ENCODE measurements around the gene ATP5ME. TPM values are rescaled to one million over a fixed set of nuclear protein-coding genes. Genes with fewer than 3 reads are reported as not detected.
"Not testable (repeated sequence)": the region's sequence is repeated elsewhere in the genome, so short reads cannot be mapped to it uniquely, and the experiment has no call there.

Gene ATP5ME
- total RNA-seq, 3 donors from 2014 or later = 227 to 249 (median 244) TPM

DNA sequence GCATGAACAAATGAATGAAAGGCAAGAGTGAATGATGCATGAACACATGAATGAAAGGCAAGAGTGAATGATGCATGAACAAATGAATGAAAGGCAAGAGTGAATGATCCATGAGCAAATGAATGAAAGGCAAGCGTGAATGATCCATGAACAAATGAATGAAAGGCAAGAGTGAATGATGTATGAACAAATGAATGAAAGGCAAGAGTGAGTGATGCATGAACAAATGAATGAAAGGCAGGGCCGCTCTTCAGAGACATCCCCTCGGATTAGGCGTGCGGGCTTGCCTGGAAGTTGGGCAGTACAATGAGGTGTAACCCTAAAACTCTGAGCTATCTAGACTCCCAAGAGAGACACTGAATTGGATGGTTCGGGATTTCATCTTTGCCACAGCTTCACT, 35.3 kb upstream of the ATP5ME start:
- H3K4me3 Mint-ChIP-seq = peak overlapping the region; percentile 21
- H3K4me1 Mint-ChIP-seq (ENCODE audit: low read depth) = peaks cover 22% of the 10 kb centered on the region
- no peaks in the 10 kb centered on the region for H3K27me3 Mint-ChIP-seq (ENCODE audit: low read depth)
- no peak for ATAC-seq
- peaks cover 2% of the 10 kb centered on the region for H3K36me3 Mint-ChIP-seq (ENCODE audit: insufficient read depth)
- H3K9me3 Mint-ChIP-seq = no peaks in the 10 kb centered on the region
- DNase-seq = no peak

DNA sequence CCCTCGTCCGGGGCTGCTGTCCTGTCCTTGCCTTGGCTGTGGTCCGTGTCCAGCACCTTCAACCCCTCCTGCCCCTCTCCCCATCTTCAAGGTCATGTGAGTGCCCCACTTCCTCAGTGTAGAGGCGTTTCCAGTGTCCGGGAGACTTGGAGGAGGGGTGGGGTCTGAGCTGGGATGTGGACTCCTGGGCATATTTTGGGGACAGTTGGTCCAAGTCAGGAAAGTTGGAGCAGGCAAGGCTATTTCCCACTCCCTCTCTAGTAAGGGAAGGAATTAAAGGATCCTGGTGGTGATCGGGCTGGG, 34.5 kb upstream of the ATP5ME start:
- ATAC-seq = no peak
- peak overlapping the region; percentile 20 for H3K4me3 Mint-ChIP-seq
- no peak for DNase-seq
- peaks cover 2% of the 10 kb centered on the region for H3K36me3 Mint-ChIP-seq (ENCODE audit: insufficient read depth)
- H3K4me1 Mint-ChIP-seq (ENCODE audit: low read depth) = peaks cover 22% of the 10 kb centered on the region
- no peaks in the 10 kb centered on the region for H3K27me3 Mint-ChIP-seq (ENCODE audit: low read depth)
- H3K9me3 Mint-ChIP-seq = no peaks in the 10 kb centered on the region

GRCh38 chr4:707929-708630, 34.0 kb upstream of the ATP5ME start:
- H3K36me3 Mint-ChIP-seq (ENCODE audit: insufficient read depth) = peaks cover 2% of the 10 kb centered on the region
- H3K27me3 Mint-ChIP-seq (ENCODE audit: low read depth) = no peaks in the 10 kb centered on the region
- no peak overlapping the region for H3K4me3 Mint-ChIP-seq

GRCh38 chr4:706834-707598, 32.9 kb upstream of the ATP5ME start:
- Mint-ChIP-seq H3K27me3 (ENCODE audit: low read depth) (no peaks in the 10 kb centered on the region), H3K4me1 (ENCODE audit: low read depth) (peaks cover 22% of the 10 kb centered on the region), H3K9me3 (no peaks in the 10 kb centered on the region), H3K36me3 (ENCODE audit: insufficient read depth) (peaks cover 2% of the 10 kb centered on the region), H3K4me3 (no peak overlapping the region)
- ATAC-seq (no peak), DNase-seq (no peak)

More at GRCh38 chr4:707929-708630, 34.0 kb upstream of the ATP5ME start:
- H3K9me3 Mint-ChIP-seq = no peaks in the 10 kb centered on the region
- peaks cover 22% of the 10 kb centered on the region for H3K4me1 Mint-ChIP-seq (ENCODE audit: low read depth)
- DNase-seq (no peak), ATAC-seq (no peak)

DNA sequence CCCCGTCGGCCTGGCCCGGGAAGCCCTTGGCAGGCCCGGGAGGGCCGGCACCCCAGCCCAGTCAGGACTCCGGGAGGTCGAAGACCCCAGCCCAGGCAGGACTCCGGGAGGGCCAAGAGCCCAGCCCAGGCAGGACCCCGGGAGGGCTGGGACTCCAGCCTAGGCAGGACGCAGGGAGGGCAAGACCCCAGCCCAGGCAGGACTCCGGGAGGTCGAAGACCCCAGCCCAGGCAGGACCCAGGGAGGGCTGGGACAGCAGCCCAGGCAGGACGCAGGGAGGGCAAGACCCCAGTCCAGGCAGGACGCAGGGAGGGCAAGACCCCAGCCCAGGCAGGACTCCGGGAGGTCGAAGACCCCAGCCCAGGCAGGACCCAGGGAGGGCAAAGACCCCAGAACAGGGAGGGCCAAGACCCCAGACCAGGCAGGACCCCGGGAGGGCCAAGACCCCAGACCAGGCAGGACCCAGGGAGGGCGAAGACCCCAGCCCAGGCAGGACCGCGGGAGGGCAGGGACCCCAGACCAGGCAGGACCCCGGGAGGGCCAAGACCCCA, 32.1 kb upstream of the ATP5ME start:
- H3K27me3 Mint-ChIP-seq (ENCODE audit: low read depth); H3K9me3 Mint-ChIP-seq; H3K36me3 Mint-ChIP-seq (ENCODE audit: insufficient read depth); ATAC-seq; DNase-seq: not testable (repeated sequence)
- Mint-ChIP-seq H3K4me1 (ENCODE audit: low read depth) (peaks cover 22% of the 10 kb centered on the region), H3K4me3 (peak overlapping the region; percentile 38)

- peak within 1 kb of the TSS; percentile 74 for H3K4me3 Mint-ChIP-seq
- peak; percentile 97 for DNase-seq
- no peaks in the 10 kb centered on the region for H3K36me3 Mint-ChIP-seq (ENCODE audit: insufficient read depth)
- ATAC-seq = peak; percentile 98
- no peaks in the 10 kb centered on the region for H3K9me3 Mint-ChIP-seq
- peaks cover 22% of the 10 kb centered on the region for H3K4me1 Mint-ChIP-seq (ENCODE audit: low read depth)
- no peaks in the 10 kb centered on the region for H3K27me3 Mint-ChIP-seq (ENCODE audit: low read depth)
Observed at GRCh38 chr4:705278-706082, 31.4 kb upstream of the ATP5ME start, which contains the start of gene PCGF3. PCGF3 (plus strand) TSS chr4:705832; CDS start chr4:733681, 27,849 bp downstream.

DNA sequence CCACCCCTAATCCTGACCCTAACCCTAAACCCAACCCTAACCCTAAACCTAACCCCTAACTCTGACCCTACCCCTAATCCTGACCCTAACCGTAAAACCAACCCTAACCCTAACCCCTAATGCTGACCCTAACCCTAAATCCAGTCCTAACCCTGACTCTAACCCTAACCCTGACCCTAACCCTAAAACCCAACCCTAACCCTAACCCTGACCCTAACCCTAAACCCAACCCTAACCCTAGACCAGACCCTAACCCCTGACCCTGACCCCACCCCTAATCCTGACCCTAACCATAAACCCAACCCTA, 30.8 kb upstream of the ATP5ME start:
- H3K27me3 Mint-ChIP-seq (ENCODE audit: low read depth) = no peaks in the 10 kb centered on the region
- DNase-seq (no peak), ATAC-seq (no peak)
- no peaks in the 10 kb centered on the region for H3K9me3 Mint-ChIP-seq
- no peaks in the 10 kb centered on the region for H3K36me3 Mint-ChIP-seq (ENCODE audit: insufficient read depth)
- H3K4me3 Mint-ChIP-seq = peak overlapping the region; percentile 74
- peaks cover 16% of the 10 kb centered on the region for H3K4me1 Mint-ChIP-seq (ENCODE audit: low read depth)

GRCh38 chr4:704198-704891, 30.3 kb upstream of the ATP5ME start:
- Mint-ChIP-seq H3K27me3 (ENCODE audit: low read depth) (no peaks in the 10 kb centered on the region), H3K36me3 (ENCODE audit: insufficient read depth) (no peaks in the 10 kb centered on the region), H3K9me3 (no peaks in the 10 kb centered on the region), H3K4me1 (ENCODE audit: low read depth) (peaks cover 13% of the 10 kb centered on the region), H3K4me3 (peak overlapping the region; percentile 35)
- ATAC-seq = no peak
- DNase-seq = no peak

DNA sequence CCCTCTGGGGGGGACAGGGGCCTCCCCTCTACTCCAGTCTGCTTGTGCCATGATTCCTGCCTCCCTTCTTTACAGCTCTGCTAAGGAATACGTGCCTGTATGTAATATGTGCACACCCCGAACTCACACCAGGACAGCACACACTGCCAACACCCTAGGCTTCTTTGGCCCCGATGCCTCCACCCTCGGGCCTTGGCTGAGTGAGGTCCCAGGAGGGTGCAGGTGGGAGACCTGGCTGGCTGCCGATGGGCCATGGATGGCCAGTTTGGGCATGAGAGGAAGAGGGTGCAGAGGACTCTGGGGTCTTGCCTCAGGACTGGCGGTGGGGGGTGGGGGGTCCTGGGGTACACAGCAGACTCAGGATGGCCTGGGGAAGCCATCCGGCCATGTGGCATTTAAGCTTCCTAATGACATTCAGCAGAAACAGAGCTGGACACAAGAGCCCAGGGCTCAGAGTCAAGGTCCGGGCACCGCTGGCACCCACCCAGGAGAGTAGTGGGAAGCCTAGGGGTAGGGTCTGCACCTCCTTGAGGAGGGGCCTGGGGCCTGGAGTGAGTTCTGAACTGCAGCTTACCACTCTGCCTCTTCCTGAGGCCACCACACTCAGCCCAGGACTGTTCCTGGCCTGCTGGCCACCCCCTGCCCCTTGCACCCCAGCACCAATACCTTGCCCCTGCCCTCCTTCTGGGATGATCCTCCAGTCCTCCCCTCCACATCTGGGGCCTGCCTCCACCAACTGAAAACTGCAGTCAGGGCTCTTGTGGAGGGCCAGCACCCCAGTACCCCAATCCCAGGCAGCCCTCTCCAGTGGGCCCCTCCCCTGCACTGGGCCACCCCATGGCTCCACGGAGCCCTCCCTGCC, 29.5 kb upstream of the ATP5ME start:
- H3K4me1 Mint-ChIP-seq (ENCODE audit: low read depth) = peaks cover 11% of the 10 kb centered on the region
- ATAC-seq (no peak), DNase-seq (no peak)
- no peaks in the 10 kb centered on the region for H3K9me3 Mint-ChIP-seq
- no peak overlapping the region for H3K4me3 Mint-ChIP-seq
- no peaks in the 10 kb centered on the region for H3K36me3 Mint-ChIP-seq (ENCODE audit: insufficient read depth)
- no peaks in the 10 kb centered on the region for H3K27me3 Mint-ChIP-seq (ENCODE audit: low read depth)

- DNase-seq (no peak), ATAC-seq (no peak)
- H3K36me3 Mint-ChIP-seq (ENCODE audit: insufficient read depth) = no peaks in the 10 kb centered on the region
- no peak overlapping the region for H3K4me3 Mint-ChIP-seq
- H3K9me3 Mint-ChIP-seq = no peaks in the 10 kb centered on the region
- no peaks in the 10 kb centered on the region for H3K27me3 Mint-ChIP-seq (ENCODE audit: low read depth)
- peaks cover 7% of the 10 kb centered on the region for H3K4me1 Mint-ChIP-seq (ENCODE audit: low read depth)
Observed at GRCh38 chr4:702618-703048, 28.6 kb upstream of the ATP5ME start.

- Mint-ChIP-seq H3K36me3 (ENCODE audit: insufficient read depth) (no peaks in the 10 kb centered on the region), H3K4me3 (no peak overlapping the region), H3K9me3 (no peaks in the 10 kb centered on the region), H3K27me3 (ENCODE audit: low read depth) (no peaks in the 10 kb centered on the region), H3K4me1 (ENCODE audit: low read depth) (peaks cover 7% of the 10 kb centered on the region)
- DNase-seq (no peak), ATAC-seq (no peak)
Observed at GRCh38 chr4:700587-701264, 26.6 kb upstream of the ATP5ME start.

GRCh38 chr4:699816-700580, 25.9 kb upstream of the ATP5ME start:
- no peaks in the 10 kb centered on the region for H3K9me3 Mint-ChIP-seq
- H3K4me1 Mint-ChIP-seq (ENCODE audit: low read depth) = peaks cover 7% of the 10 kb centered on the region
- H3K27me3 Mint-ChIP-seq (ENCODE audit: low read depth) = no peaks in the 10 kb centered on the region
- ATAC-seq (no peak), DNase-seq (no peak)
- H3K4me3 Mint-ChIP-seq = no peak overlapping the region
- no peaks in the 10 kb centered on the region for H3K36me3 Mint-ChIP-seq (ENCODE audit: insufficient read depth)
